Transverse colon (tissue), 4 donors: ENCODE results near the gene SNX22. TPM values are rescaled to one million over a fixed set of nuclear protein-coding genes. Genes with fewer than 3 reads are reported as not detected.
A peak's percentile ranks its signal among the peaks of the same experiment; 100 is the strongest.
"Not testable (repeated sequence)": the region's sequence is repeated elsewhere in the genome, so short reads cannot be mapped to it uniquely, and the experiment has no call there.

Experiments
- DNase-seq: peaks from one replicate; pipeline ENCODE4 v3.0.0-alpha.2; 2019
- H3K27ac ChIP-seq, 4 donors: fragments of 200-600 bp; sonication (generic); 2 replicates each; pipeline ENCODE4 v1.5.1; 2016 to 2018; ENCODE audit warnings: inconsistent platforms in 4 of 4
- H3K27me3 ChIP-seq: fragments of 200-600 bp; sonication (generic); 2 replicates; pipeline ENCODE4 v1.5.1; 2017; ENCODE audit warnings: inconsistent platforms
- H3K36me3 ChIP-seq, 4 donors: fragments of 200-600 bp; sonication (generic); 2 replicates each; pipeline ENCODE4 v1.5.1; 2017 to 2019; ENCODE audit warnings: inconsistent platforms in 4 of 4
- H3K4me1 ChIP-seq, 4 donors: fragments of 200-600 bp; sonication (generic); 2 replicates each; pipeline ENCODE4 v1.5.1; 2017 to 2020; ENCODE audit warnings: inconsistent platforms in 4 of 4
- H3K4me3 ChIP-seq, 4 donors: fragments of 200-600 bp; sonication (generic); 1 replicate in 1 of 4; 2 replicates in 3 of 4; pipeline versions ENCODE4 v1.5.1 to v1.6.1; 2017 to 2019; ENCODE audit warnings: inconsistent platforms in 4 of 4
- H3K9me3 ChIP-seq, 2 donors: fragments of 200-600 bp; sonication (generic); 2 replicates each; pipeline ENCODE4 v1.5.1; 2017 to 2019; ENCODE audit warnings: inconsistent platforms in 2 of 2
- EP300 ChIP-seq: sonication (generic); formaldehyde crosslinking; IDR thresholded peaks from one replicate; pipeline ENCODE4 v1.6.1; 2017; ENCODE audit warnings: antibody characterized with exemption, low read depth
- POLR2A ChIP-seq: fragments of 450-650 bp; IDR thresholded peaks from one replicate; pipeline ENCODE4 v1.6.1; 2016; ENCODE audit warnings: antibody characterized with exemption, mild to moderate bottlenecking, moderate library complexity
- POLR2AphosphoS5 ChIP-seq, 3 donors: sonication (generic); formaldehyde crosslinking; IDR thresholded peaks; one replicate each; pipeline ENCODE4 v1.6.1; 2016; ENCODE audit warnings: antibody characterized with exemption in 3 of 3
- WGBS, 2 donors: methylation state at CpG; one replicate each; pipeline ENCODE4 v1.1.5; 2018; ENCODE audit warnings: low coverage in 1 of 2; 5-methylcytosine and 5-hydroxymethylcytosine counted together
- in situ Hi-C, 4 donors: fragments of 200-750 bp; cut with MboI; loops; one replicate each; pipeline versions ENCODE4 v1.15.0 to v1.15.1; 2017; ENCODE audit warnings: low sequenced_read_pairs in 3 of 4, low pct_ligation_motif_present in 1 of 4, low pct_unique_long_range_greater_than_20kb in 1 of 4
- intact Hi-C: fragments of 100-400 bp; cut with DNase I; formaldehyde crosslinking; loops from one replicate; pipeline ENCODE4 v1.15.1; 2023; ENCODE audit warnings: low total_unique reads
- total RNA-seq, 4 donors: library from RNA; depleted of rRNA; stranded (reverse); fragments of >200 nt; gene quantifications; one replicate each; pipeline ENCODE4 v1.1.0, GENCODE V29; 2016
- TF ChIP-seq, protein P1 (sequence below), 5 experiments: fragments of 200-600 bp in 3 of 5; fragments of 450-650 bp in 2 of 5; sonication (generic) in 3 of 5; IDR thresholded peaks; 1 replicate in 2 of 5; 2 replicates in 3 of 5; pipeline ENCODE4 v1.5.1; 2016 to 2017; ENCODE audit warnings: antibody characterized with exemption in 5 of 5, inconsistent platforms in 3 of 5, mild to moderate bottlenecking in 2 of 5, moderate library complexity in 1 of 5

SNX22 gene
- 1 to 10 TPM in 2 of 4 donors, not detected in 2; 2.2 to 3.7 TPM for total RNA-seq

DNA sequence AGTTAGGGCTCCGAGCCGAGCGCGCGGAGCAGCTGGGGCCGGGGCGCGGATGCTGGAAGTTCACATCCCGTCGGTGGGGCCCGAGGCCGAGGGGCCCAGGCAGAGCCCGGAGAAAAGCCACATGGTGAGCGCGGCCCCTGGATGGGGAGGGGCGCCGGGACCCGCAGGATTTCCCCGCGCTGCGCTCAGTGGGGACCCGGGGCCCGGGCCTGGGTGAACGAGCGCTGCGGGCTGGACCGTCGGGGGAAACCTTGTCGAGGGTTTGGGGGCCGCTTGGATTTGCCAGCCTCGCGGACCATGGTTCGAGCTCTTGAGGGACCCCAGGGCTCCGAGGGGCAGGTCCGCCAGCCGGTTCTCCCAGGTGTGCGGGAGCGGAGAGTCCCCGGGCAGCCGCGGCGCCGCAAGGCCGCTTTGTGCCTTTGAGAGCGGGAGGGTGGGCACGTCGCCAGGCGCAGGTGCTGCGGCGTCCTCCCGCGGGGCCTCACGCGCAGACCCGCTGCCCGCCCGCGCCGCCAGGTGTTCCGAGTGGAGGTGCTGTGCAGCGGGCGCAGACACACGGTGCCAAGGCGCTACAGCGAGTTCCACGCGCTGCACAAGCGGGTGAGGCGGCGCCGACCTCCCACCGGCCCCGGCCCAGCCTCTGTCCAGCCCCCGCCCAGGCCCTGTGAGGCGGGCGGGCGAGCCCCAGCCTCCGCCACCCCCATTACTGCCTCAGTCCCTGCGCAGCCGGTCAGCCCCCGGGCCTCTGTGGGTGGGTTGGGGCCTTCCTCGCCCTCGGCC lies at the start of gene SNX22:
Gene SNX22 (plus strand): TSS at position 5 of the 780 bp plus-strand sequence. CDS start 45 bp downstream, at position 50.
- Histone ChIP-seq H3K9me3 (no peaks in the 10 kb centered on the region), H3K4me3 (peak within 1 kb of the TSS; percentile 21 to 66 (median 36)), H3K27ac (peak within 1 kb of the TSS in 1 of 4 donors; percentile 5), H3K4me1 (peaks cover 13 to 28% (median 24%) of the 10 kb centered on the region in 4 donors), H3K27me3 (peaks cover 26% of the 10 kb centered on the region), H3K36me3 (peaks cover 0 to 17% (median 5%) of the 10 kb centered on the region in 4 donors)
- DNase-seq, result peak; percentile 33
- intact Hi-C loops, result no loop called here
- in situ Hi-C loops, result no loop called here
- 1% methylated on average over 68 of the region's 83 CpGs; no CpG with 5 or more reads in 1 of the 2 donors for WGBS, 2 donors
- TF ChIP-seq, protein P1, sequence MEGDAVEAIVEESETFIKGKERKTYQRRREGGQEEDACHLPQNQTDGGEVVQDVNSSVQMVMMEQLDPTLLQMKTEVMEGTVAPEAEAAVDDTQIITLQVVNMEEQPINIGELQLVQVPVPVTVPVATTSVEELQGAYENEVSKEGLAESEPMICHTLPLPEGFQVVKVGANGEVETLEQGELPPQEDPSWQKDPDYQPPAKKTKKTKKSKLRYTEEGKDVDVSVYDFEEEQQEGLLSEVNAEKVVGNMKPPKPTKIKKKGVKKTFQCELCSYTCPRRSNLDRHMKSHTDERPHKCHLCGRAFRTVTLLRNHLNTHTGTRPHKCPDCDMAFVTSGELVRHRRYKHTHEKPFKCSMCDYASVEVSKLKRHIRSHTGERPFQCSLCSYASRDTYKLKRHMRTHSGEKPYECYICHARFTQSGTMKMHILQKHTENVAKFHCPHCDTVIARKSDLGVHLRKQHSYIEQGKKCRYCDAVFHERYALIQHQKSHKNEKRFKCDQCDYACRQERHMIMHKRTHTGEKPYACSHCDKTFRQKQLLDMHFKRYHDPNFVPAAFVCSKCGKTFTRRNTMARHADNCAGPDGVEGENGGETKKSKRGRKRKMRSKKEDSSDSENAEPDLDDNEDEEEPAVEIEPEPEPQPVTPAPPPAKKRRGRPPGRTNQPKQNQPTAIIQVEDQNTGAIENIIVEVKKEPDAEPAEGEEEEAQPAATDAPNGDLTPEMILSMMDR (IDR thresholded peaks at IDR 0.05), result no peak
- TF ChIP-seq POLR2A (no peak), EP300 (no peak), POLR2AphosphoS5 (IDR thresholded peaks at IDR 0.05) (no peak)

DNA sequence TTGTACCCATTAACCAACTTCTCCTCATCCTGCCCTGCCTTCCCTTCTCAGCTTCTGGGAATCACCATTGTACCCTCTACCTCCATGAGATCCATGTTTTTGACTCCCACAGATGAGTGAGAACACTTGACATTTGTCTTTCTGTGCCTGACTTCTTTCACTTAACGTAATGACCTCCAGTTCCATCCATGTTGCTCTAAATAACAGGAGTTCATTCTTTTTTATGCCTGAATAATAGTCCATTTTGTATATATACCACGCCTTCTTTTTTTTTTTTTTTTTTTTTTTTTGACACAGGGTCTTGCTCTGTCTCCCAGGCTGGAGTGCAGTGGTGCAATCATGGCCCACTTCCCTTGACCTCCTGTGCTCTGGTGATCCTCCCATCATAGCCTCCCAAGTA lies 49.0 kb upstream of the SNX22 start:
- TF ChIP-seq POLR2A (no peak), POLR2AphosphoS5 (IDR thresholded peaks at IDR 0.05) (no peak), EP300 (no peak)
- TF ChIP-seq, protein P1 (IDR thresholded peaks at IDR 0.05), result no peak
- peaks cover 11 to 62% (median 21%) of the 10 kb centered on the region in 4 donors for H3K4me1 ChIP-seq
- H3K27me3 ChIP-seq, result no peaks in the 10 kb centered on the region
- DNase-seq, result no peak
- 99% methylated on average over 2 of the region's 2 CpGs; no CpG with 5 or more reads in 1 of the 2 donors for WGBS, 2 donors
- H3K36me3 ChIP-seq, result no peaks in the 10 kb centered on the region
- H3K9me3 ChIP-seq, result no peaks in the 10 kb centered on the region
- intact Hi-C loops, result no loop called here
- no peak overlapping the region for H3K4me3 ChIP-seq
- no peak overlapping the region for H3K27ac ChIP-seq
- in situ Hi-C loops, result no loop called here

- Histone ChIP-seq H3K4me1 (peaks cover 3 to 35% (median 10%) of the 10 kb centered on the region in 4 donors), H3K4me3 (no peak overlapping the region), H3K9me3 (no peaks in the 10 kb centered on the region), H3K27me3 (no peaks in the 10 kb centered on the region), H3K36me3 (no peaks in the 10 kb centered on the region), H3K27ac (peak overlapping the region; percentile 14 to 69 (median 40))
- TF ChIP-seq POLR2AphosphoS5 (IDR thresholded peaks at IDR 0.05) (peak in 2 of 3 donors; percentile 24 to 49), EP300 (no peak)
- DNase-seq, result no peak
- in situ Hi-C loops, result no loop called here
- WGBS, 2 donors, result 71 to 78% methylated on average over 5 to 9 of the region's 9 CpGs
- intact Hi-C loops, result no loop called here
Observed at GRCh38 chr15:64105113-64105704, 46.3 kb upstream of the SNX22 start.

DNA sequence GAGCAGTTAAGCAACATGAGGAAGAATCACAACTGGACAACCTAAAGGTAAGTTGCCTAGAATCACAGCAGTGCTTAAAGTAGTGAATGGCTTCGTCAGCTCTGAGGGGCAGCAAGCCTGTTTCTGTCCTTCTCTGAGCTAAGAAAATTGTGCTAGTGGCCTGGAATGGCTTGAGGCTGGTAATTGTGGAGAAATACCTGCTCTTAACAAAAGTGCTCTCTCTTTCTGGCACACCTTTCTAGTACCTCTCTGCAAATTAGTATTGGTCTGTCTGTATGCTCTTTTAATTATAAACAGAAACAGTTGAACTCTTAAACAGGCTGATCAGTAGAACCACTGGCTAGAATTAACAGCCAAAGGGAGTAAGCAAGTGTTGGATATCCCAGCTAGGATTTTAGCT lies 44.2 kb upstream of the SNX22 start:
- in situ Hi-C loops, result no loop called here
- 75 to 80% methylated on average over 1 of the region's 1 CpG for WGBS, 2 donors

DNA sequence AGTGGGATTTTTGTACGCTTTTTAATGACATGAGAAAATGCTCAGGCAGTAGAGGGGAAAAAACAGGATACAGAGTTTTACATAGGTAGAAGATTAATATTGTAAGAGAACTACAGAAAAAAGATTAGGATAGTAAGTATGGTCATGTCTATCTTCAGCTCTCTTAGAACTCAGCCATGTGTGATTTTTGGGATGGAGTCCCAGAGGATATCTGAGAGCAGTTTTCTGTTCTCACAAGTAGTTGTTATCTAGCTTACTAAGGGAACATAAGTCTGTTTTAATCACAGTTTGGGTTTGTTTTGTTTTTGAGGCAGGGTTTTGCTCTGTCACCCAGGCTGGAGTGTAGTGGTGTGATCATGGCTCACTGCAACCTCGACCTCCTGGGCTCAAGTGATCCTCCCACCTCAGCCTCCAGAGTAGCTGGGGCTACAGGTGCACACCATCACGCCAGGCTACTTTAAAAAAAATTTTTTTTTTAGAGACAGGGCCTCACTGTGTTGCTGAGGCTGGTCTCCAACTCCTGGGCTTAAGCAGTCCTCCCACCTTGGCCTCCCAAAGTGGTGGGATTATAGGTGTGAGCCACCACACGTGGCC lies 41.3 kb upstream of the SNX22 start:
- H3K27ac ChIP-seq, DNase-seq, intact Hi-C loops, in situ Hi-C loops, H3K9me3 ChIP-seq, H3K4me3 ChIP-seq, H3K27me3 ChIP-seq: not testable (repeated sequence)
- whole genome bisulfite sequencing, 2 donors, result 91 to 100% methylated on average over 1 to 4 of the region's 4 CpGs
- Histone ChIP-seq H3K36me3 (peaks cover 0 to 21% (median 10%) of the 10 kb centered on the region in 4 donors), H3K4me1 (peaks cover 3 to 27% (median 9%) of the 10 kb centered on the region in 4 donors)

More for the DNA sequence above, 44.2 kb upstream of the SNX22 start:
- Histone ChIP-seq H3K9me3 (no peaks in the 10 kb centered on the region), H3K36me3 (no peaks in the 10 kb centered on the region), H3K27ac (no peak overlapping the region), H3K4me3 (no peak overlapping the region), H3K4me1 (peaks cover 3 to 32% (median 11%) of the 10 kb centered on the region in 4 donors), H3K27me3 (no peaks in the 10 kb centered on the region)
- DNase-seq, result no peak
- intact Hi-C loops, result no loop called here
- TF ChIP-seq, protein P1 (IDR thresholded peaks at IDR 0.05), result no peak
- no peak for TF ChIP-seq EP300
- TF ChIP-seq POLR2A, result no peak
- no peak for TF ChIP-seq POLR2AphosphoS5 (IDR thresholded peaks at IDR 0.05)
